ENCODE data around the gene CTNND2. TPM values are rescaled to one million over a fixed set of nuclear protein-coding genes. Genes with fewer than 3 reads are reported as not detected.
A peak's percentile ranks its signal among the peaks of the same experiment; 100 is the strongest.

CTNND2 gene
- polyA plus RNA-seq, 1 donor: 2.8 TPM

- Histone ChIP-seq H3K4me3 (ENCODE audit: low read length) (no peak overlapping the region), H3K4me1 (ENCODE audit: control insufficient read depth, insufficient read depth, low read length) (no peaks in the 10 kb centered on the region), H3K9me3 (ENCODE audit: control insufficient read depth, low read depth, low read length) (no peaks in the 10 kb centered on the region), H3K27me3 (ENCODE audit: control insufficient read depth, insufficient read depth, low read length) (no peaks in the 10 kb centered on the region), H3K27ac (ENCODE audit: low read length) (no peak overlapping the region), H3K36me3 (ENCODE audit: control insufficient read depth, insufficient read depth, low read length) (no peaks in the 10 kb centered on the region)
- DNase-seq: no peak
- no CpG with 5 or more reads among the region's 1 CpG for WGBS (ENCODE audit: insufficient coverage, low lambda C conversion rate)
These were observed 169.9 kb downstream of the CTNND2 start for GRCh38 chr5:11734369-11734768.

GRCh38 chr5:11733840-11734192, 170.4 kb downstream of the CTNND2 start:
- no peak overlapping the region for H3K27ac ChIP-seq (ENCODE audit: low read length)
- no peak for DNase-seq
- H3K4me1 ChIP-seq (ENCODE audit: control insufficient read depth, insufficient read depth, low read length): no peaks in the 10 kb centered on the region
- H3K27me3 ChIP-seq (ENCODE audit: control insufficient read depth, insufficient read depth, low read length): no peaks in the 10 kb centered on the region
- no peaks in the 10 kb centered on the region for H3K36me3 ChIP-seq (ENCODE audit: control insufficient read depth, insufficient read depth, low read length)
- H3K4me3 ChIP-seq (ENCODE audit: low read length): no peak overlapping the region
- H3K9me3 ChIP-seq (ENCODE audit: control insufficient read depth, low read depth, low read length): no peaks in the 10 kb centered on the region
- 100% methylated on average over 2 of the region's 4 CpGs for WGBS (ENCODE audit: insufficient coverage, low lambda C conversion rate)

DNA sequence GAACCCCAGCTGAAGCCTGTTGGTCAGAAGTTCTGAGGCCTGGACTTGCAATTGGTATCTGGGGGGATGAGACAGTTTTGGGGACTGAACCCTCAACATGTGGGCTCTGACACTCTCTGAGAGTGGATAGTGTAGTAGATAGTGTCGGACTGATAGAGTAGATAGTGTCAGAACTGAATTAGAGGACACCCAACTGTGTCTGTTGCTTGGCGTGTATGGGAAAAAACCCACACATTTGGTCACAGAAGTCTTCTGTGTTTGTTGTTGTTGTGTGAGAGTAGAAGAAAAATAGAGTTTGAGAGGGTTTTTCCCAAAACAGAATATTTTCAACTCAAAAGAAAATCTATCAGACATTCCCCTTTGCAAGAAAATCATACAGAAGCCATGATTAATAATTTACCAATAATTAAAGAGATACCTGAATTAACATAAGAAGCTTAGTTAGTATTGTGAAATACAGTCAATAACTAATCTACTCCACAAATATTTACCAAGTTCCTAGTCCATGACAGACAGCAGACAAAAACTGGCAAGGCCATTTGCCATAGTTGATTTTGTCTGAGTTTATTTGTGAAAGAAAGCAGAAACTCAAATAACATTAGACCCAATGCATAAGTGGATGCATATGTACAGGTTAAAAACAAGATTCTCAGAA, 170.9 kb downstream of the CTNND2 start:
- no peak overlapping the region for H3K4me3 ChIP-seq (ENCODE audit: low read length)
- H3K4me1 ChIP-seq (ENCODE audit: control insufficient read depth, insufficient read depth, low read length): no peaks in the 10 kb centered on the region
- H3K27me3 ChIP-seq (ENCODE audit: control insufficient read depth, insufficient read depth, low read length): no peaks in the 10 kb centered on the region
- no CpG with 5 or more reads among the region's 2 CpGs for WGBS (ENCODE audit: insufficient coverage, low lambda C conversion rate)
- no peak for DNase-seq
- H3K9me3 ChIP-seq (ENCODE audit: control insufficient read depth, low read depth, low read length): no peaks in the 10 kb centered on the region
- H3K27ac ChIP-seq (ENCODE audit: low read length): no peak overlapping the region
- no peaks in the 10 kb centered on the region for H3K36me3 ChIP-seq (ENCODE audit: control insufficient read depth, insufficient read depth, low read length)

GRCh38 chr5:11724940-11725339, 179.3 kb downstream of the CTNND2 start:
- H3K4me1 ChIP-seq (ENCODE audit: control insufficient read depth, insufficient read depth, low read length): no peaks in the 10 kb centered on the region
- WGBS (ENCODE audit: insufficient coverage, low lambda C conversion rate): 20% methylated on average over 1 of the region's 3 CpGs
- H3K27ac ChIP-seq (ENCODE audit: low read length): no peak overlapping the region
- no peaks in the 10 kb centered on the region for H3K9me3 ChIP-seq (ENCODE audit: control insufficient read depth, low read depth, low read length)
- no peaks in the 10 kb centered on the region for H3K36me3 ChIP-seq (ENCODE audit: control insufficient read depth, insufficient read depth, low read length)
- no peak for DNase-seq
- no peak overlapping the region for H3K4me3 ChIP-seq (ENCODE audit: low read length)
- H3K27me3 ChIP-seq (ENCODE audit: control insufficient read depth, insufficient read depth, low read length): no peaks in the 10 kb centered on the region

- Histone ChIP-seq H3K36me3 (ENCODE audit: control insufficient read depth, insufficient read depth, low read length) (no peaks in the 10 kb centered on the region), H3K27me3 (ENCODE audit: control insufficient read depth, insufficient read depth, low read length) (no peaks in the 10 kb centered on the region), H3K27ac (ENCODE audit: low read length) (no peak overlapping the region), H3K9me3 (ENCODE audit: control insufficient read depth, low read depth, low read length) (no peaks in the 10 kb centered on the region), H3K4me3 (ENCODE audit: low read length) (no peak overlapping the region), H3K4me1 (ENCODE audit: control insufficient read depth, insufficient read depth, low read length) (no peaks in the 10 kb centered on the region)
- no CpG with 5 or more reads among the region's 5 CpGs for WGBS (ENCODE audit: insufficient coverage, low lambda C conversion rate)
- DNase-seq: peak; percentile 20 to 36
These were observed 184.3 kb downstream of the CTNND2 start for GRCh38 chr5:11719888-11720481.

GRCh38 chr5:11715461-11716196, 188.6 kb downstream of the CTNND2 start:
- WGBS (ENCODE audit: insufficient coverage, low lambda C conversion rate): 100% methylated on average over 1 of the region's 6 CpGs
- H3K9me3 ChIP-seq (ENCODE audit: control insufficient read depth, low read depth, low read length): no peaks in the 10 kb centered on the region

DNA sequence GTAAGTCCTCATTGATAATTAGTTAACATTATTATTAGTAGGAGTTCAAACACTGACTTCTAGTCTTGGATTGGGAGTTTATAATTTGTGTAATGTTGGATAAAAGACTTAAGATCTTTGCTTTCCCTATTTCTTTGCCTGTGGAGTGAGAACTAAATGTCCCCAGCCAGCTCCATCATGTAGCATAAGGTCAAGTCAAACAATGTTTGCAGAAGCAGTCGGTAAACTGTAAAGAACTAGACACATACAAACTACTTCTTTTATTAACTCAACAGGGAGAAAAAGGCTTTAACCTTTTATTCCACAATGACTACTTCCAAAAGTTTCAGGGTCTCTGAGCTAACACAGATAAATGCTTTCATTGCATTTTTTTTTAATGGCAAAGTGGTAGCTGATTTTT, 192.3 kb downstream of the CTNND2 start:
- Histone ChIP-seq H3K4me3 (ENCODE audit: low read length) (no peak overlapping the region), H3K27ac (ENCODE audit: low read length) (no peak overlapping the region), H3K36me3 (ENCODE audit: control insufficient read depth, insufficient read depth, low read length) (no peaks in the 10 kb centered on the region), H3K27me3 (ENCODE audit: control insufficient read depth, insufficient read depth, low read length) (no peaks in the 10 kb centered on the region), H3K9me3 (ENCODE audit: control insufficient read depth, low read depth, low read length) (no peaks in the 10 kb centered on the region), H3K4me1 (ENCODE audit: control insufficient read depth, insufficient read depth, low read length) (no peaks in the 10 kb centered on the region)
- no peak for DNase-seq
- WGBS (ENCODE audit: insufficient coverage, low lambda C conversion rate): no CpG with 5 or more reads among the region's 1 CpG

More at GRCh38 chr5:11715461-11716196, 188.6 kb downstream of the CTNND2 start:
- no peak overlapping the region for H3K4me3 ChIP-seq (ENCODE audit: low read length)
- no peak overlapping the region for H3K27ac ChIP-seq (ENCODE audit: low read length)
- H3K36me3 ChIP-seq (ENCODE audit: control insufficient read depth, insufficient read depth, low read length): no peaks in the 10 kb centered on the region
- no peaks in the 10 kb centered on the region for H3K27me3 ChIP-seq (ENCODE audit: control insufficient read depth, insufficient read depth, low read length)
- no peaks in the 10 kb centered on the region for H3K4me1 ChIP-seq (ENCODE audit: control insufficient read depth, insufficient read depth, low read length)
- DNase-seq: no peak

DNA sequence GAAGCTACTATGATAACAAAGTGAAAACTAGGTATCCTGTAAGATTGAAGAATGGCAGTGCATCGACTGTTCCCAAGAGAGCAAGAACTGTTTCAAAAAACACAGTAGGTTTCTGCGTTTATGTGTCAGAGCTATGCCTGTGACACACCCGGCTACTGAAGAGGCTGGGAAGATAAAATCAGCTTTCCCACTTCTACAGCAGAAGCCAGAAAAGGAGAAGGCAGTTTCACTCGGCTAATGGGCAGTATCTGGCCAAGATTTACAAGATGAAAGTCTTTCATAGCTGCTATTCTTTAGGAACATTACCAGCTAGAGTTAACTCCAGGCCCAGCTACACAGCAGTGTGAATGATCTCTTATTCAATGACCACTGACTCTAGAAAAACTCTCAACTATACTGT, 195.2 kb downstream of the CTNND2 start:
- Histone ChIP-seq H3K4me3 (ENCODE audit: low read length) (no peak overlapping the region), H3K4me1 (ENCODE audit: control insufficient read depth, insufficient read depth, low read length) (no peaks in the 10 kb centered on the region), H3K9me3 (ENCODE audit: control insufficient read depth, low read depth, low read length) (no peaks in the 10 kb centered on the region), H3K36me3 (ENCODE audit: control insufficient read depth, insufficient read depth, low read length) (no peaks in the 10 kb centered on the region), H3K27me3 (ENCODE audit: control insufficient read depth, insufficient read depth, low read length) (no peaks in the 10 kb centered on the region), H3K27ac (ENCODE audit: low read length) (no peak overlapping the region)
- DNase-seq: no peak
- WGBS (ENCODE audit: insufficient coverage, low lambda C conversion rate): no CpG with 5 or more reads among the region's 4 CpGs

GRCh38 chr5:11704916-11705315, 199.3 kb downstream of the CTNND2 start:
- DNase-seq: no peak
- H3K27me3 ChIP-seq (ENCODE audit: control insufficient read depth, insufficient read depth, low read length): no peaks in the 10 kb centered on the region
- no peaks in the 10 kb centered on the region for H3K9me3 ChIP-seq (ENCODE audit: control insufficient read depth, low read depth, low read length)
- no peak overlapping the region for H3K4me3 ChIP-seq (ENCODE audit: low read length)
- no peaks in the 10 kb centered on the region for H3K36me3 ChIP-seq (ENCODE audit: control insufficient read depth, insufficient read depth, low read length)
- WGBS (ENCODE audit: insufficient coverage, low lambda C conversion rate): no CpG with 5 or more reads among the region's 1 CpG
- H3K4me1 ChIP-seq (ENCODE audit: control insufficient read depth, insufficient read depth, low read length): no peaks in the 10 kb centered on the region
- H3K27ac ChIP-seq (ENCODE audit: low read length): no peak overlapping the region

DNA sequence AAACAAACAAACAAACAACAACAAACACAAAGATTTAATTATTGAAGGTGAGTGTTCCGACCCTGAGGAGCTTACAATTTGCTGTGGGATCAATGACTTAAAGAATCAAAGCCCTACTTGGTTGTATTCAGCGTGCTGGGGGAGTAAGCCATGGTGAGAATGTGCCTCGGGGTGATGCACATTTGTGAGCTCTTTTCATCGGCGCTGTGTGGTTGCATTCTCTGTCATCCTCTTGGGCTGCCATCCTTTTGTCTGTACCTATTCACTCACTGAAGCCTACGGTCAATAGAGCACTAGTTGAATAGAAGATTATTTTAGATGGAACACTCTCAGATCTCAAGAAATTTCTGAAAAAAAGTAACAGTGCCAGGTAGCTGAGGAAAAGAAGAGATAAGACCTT, 203.9 kb downstream of the CTNND2 start:
- no peak for DNase-seq
- no peaks in the 10 kb centered on the region for H3K4me1 ChIP-seq (ENCODE audit: control insufficient read depth, insufficient read depth, low read length)
- WGBS (ENCODE audit: insufficient coverage, low lambda C conversion rate): 80% methylated on average over 1 of the region's 6 CpGs

More for the DNA sequence above, 203.9 kb downstream of the CTNND2 start:
- H3K27me3 ChIP-seq (ENCODE audit: control insufficient read depth, insufficient read depth, low read length): no peaks in the 10 kb centered on the region
- no peaks in the 10 kb centered on the region for H3K36me3 ChIP-seq (ENCODE audit: control insufficient read depth, insufficient read depth, low read length)
- no peak overlapping the region for H3K27ac ChIP-seq (ENCODE audit: low read length)
- H3K9me3 ChIP-seq (ENCODE audit: control insufficient read depth, low read depth, low read length): no peaks in the 10 kb centered on the region
- no peak overlapping the region for H3K4me3 ChIP-seq (ENCODE audit: low read length)

Measured in large intestine (tissue), 3 donors.